GM11168 (cell line): ENCODE data around the gene S100Z.
"Not testable (repeated sequence)": the region's sequence is repeated elsewhere in the genome, so short reads cannot be mapped to it uniquely, and the experiment has no call there.

ENCODE experiments used
- in situ Hi-C: fragments of 300-500 bp; cut with MboI; formaldehyde crosslinking; loops from one replicate; pipeline ENCODE4 v1.12.0; 2022; ENCODE audit warnings: low sequenced_read_pairs; ENCODE audit not compliant: unreplicated experiment

Gene S100Z

DNA sequence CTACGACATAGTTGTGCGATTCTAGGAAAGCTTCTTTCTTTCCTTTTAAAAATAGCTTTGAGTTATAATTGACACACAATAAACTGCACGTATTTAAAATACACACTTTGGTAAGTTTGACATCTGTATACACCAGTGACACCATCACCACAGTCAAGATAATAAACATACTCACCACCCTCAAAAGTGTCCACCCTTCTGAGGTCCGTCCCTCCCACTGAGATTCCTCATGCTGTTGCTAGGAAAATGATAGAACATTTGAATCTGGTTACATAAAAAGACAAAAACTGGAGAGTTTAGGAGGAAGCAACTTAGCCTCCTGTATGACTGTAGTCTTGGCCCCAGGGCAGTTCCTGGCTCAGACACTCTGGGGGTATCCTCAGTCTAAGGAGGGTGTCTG is 17.2 kb downstream of the S100Z start:
- in situ Hi-C loops, result loop anchor here (5.0 kb wide), 1 partner anchor 150 kb away; no protein-coding TSS in a partner anchor

DNA sequence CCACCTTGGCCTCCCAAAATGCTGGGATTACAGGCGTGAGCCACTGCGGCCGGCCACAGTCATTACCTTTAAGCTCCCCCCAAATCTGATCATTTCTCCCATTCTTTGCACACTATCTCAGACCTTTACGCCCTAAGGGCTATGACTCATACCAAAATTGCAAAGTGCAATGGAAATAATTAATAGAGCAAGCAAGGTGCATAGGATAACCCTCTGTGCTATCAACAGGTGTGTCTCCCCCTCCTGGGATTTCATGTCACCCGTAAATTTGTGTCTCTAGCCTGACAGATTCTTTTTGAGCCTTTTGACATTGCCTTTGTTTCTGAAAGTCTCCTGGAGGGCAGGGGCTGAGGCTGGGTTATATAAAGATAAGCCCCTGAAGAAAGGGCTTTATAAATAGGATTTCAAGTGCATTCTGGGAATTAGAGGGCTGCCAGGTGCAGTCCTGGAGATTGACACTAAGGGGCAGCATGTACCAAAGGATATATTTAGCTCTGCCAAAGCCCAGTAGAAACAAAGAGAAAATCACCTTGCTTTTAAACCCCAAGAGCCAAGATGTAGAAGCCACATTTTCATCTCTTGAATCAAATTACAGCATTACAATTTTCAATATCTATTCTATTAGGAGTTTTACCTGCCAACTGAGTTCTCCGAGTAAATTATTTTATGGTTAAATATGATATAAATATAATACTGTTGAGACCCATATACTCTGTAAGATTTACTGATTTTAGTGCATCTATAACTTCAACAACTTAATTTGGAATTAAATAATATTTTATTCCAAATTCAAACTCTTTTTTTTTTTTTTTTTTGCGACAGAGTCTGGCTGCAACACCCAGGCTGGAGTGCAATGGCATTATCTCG is 18.2 kb downstream of the S100Z start:
- in situ Hi-C loops, result loop anchor here (5.0 kb wide), 1 partner anchor 149 kb away; no protein-coding TSS in a partner anchor

DNA sequence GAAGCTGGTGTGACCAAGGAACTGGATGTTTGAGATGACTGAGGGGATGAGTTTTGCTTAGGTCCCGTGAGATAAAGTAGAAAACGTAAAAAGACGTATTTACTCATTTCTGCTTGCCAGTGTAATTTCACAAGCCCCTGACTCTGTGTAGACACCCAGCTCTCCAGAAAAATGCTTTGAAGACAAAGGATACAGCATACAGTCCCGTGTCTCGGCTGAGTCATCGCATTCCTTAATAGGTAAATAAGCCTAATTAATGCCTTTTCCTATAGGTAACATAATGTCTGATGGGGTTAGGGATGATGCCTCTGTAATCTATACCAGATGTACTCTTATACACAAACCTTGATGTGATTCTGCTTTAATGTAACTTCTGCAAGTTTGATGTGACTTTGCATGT is 20.2 kb downstream of the S100Z start:
- in situ Hi-C loops, result no loop called here

DNA sequence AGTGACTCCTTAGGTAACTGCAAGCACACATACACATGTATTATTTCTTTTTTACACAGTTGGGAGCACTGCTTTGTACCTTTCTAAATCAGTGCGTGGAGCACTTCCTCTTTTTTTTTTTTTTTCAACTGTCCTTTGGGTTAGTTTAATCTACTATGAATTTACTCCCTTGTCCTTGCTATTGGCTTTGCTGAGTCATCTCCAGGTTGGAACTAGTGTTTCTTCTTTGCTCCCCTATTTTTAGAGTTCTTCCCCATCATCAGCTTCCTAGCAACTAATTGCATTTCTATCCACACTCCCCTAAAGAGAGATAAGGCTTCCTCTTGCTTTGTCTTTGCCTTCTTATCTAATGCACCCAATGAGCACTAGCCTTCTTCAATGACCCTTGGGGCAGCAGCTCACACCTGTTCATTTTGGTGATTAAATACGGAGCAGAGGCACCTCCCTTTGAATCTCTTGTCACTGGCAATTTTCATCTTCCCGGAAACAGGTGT is 24.3 kb downstream of the S100Z start:
- in situ Hi-C loops, result no loop called here

DNA sequence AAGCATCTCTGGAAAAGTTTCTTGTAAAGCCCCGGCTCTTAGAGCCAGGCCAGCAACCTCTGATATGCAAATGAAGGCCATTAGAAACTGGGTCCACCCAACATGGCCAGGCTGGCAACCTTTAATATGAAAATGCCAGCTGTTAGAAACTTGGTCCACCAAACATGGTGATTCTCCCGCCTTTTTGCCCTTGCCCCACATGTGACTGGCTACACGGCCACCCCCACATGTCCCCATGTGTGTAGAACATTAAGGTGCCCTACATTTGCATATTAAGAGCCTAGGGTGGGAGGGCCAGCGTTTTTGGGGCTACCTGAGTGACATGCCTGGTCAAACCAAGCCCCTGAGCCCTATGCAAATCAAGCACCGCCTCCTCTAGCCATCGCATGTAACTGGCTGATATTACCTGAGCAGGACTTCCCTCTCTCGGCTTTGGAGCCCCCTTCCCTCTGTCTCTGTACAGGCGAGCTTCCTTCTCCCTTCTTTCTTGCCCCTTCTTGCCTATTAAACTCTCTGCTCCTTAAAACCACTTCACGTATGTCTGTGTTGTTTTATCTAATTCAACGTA is 39.0 kb downstream of the S100Z start:
- in situ Hi-C loops, result no loop called here

DNA sequence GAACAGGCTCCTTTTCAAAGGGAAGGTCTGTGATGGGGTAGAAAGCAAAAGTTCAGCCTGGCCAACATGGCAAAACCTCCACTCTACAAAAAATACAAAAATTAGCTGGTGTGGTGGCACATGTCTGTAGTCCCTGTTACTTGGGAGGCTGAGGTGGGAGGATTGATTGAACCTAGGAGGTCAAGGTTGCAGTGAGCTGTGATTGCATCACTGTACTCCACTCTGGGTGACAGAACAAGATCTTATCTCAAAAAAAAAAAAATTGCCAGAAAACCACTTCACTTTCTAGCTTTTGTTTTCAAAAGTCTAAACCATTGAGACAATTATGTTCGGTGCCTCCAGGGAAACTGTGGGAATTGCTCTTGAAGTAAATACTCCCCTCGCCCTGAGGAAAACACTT is 43.5 kb downstream of the S100Z start:
- in situ Hi-C loops, result no loop called here

DNA sequence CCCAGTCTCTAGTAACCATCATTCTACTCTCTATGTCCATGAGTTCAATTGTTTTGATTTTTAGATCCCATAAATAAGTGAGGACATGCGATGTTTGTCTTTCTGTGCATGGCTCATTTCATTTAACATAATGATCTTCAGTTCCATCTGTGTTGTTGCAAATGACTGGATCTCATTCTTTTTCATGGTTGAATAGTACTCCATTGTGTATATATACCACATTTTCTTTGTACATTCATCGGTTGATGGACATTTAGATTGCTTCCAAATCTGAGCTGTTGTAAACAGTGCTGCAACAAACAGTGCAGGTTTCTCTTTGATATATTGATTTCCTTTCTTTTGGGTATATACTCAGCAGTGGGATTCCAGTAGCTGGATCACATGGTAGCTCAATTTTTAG is 46.4 kb downstream of the S100Z start:
- in situ Hi-C loops, result no loop called here

DNA sequence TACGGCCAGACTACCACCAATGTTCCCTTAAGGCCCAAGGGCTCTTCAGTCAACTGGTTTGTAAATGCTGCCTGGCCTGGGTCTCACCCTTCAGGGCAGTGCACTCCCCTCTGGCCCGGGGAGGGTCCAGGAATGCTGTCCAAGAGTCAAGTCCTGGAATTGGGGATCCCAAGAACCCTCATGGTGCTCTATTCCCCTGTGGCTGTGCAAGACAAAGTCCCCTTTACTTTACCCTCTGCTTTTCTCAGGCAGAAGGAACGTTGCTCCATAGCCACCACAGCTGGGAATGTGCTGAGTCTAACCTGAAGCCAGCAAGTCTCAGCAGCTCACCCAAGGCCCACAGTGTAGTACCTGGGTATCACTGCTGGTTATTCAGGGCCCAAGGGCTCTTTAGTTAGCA is 51.7 kb downstream of the S100Z start:
- in situ Hi-C loops, result no loop called here

DNA sequence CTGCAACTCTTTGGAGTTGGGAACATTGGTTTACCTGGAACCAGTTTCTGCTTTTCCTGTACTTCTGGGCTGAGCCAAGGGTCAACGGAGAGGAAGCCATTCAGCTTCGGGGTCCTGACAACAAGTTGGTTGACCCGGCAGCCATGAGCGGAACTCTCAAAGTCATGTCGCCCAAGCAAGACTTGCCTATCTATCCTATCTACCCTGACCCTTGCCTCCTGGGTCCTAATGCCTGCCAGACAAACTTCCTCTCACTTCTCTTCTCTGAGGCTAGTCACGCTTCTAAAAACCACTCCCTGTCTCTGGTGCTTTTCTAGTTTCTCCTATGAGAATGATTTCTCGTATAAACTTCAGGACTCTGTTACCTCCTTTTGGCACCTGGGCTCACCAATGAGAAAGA is 58.4 kb downstream of the S100Z start:
- in situ Hi-C loops, result no loop called here

DNA sequence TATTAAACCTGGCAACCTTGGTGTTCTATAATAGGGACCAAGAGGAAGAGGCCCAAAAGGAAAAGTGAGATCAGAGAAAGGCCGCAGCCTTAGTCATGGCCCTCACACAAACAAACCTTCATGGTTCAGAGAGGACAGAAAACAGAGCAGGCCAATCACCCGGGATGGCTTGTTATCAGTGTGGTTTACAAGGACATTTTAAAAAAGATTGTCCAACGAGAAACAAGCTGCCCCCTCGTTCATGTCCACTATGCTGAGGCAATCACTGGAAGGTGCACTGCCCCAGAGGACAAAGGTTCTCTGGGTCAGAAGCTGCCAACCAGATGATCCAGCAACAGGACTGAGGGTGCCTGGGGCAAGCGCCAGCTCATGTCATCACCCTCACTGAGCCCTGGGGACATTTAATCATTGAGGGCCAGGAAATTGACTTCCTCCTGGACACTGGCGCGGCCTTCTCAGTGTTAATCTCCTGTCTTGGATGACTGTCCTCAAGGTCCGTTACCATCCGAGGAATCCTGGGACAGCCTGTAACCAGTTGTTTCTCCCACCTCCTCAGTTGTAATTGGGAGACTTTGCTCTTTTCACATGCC is 60.6 kb downstream of the S100Z start:
- in situ Hi-C loops, result not testable (repeated sequence)

DNA sequence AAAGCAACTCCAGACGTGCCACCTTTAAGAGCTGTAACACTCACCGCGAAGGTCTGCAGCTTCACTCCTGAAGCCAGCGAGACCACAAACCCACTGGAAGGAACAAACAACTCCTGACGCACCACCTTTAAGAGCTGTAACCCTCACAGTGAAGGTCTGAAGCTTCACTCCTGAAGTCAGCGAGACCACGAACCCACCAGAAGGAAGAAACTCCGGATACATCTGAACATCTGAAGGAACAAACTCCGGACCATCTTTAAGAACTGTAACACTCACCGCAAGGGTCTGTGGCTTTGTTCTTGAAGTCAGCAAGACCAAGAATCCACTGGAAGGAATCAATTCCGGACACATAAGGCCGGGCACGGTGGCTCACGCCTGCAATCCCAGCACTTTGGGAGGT is 64.9 kb downstream of the S100Z start:
- in situ Hi-C loops, result not testable (repeated sequence)

DNA sequence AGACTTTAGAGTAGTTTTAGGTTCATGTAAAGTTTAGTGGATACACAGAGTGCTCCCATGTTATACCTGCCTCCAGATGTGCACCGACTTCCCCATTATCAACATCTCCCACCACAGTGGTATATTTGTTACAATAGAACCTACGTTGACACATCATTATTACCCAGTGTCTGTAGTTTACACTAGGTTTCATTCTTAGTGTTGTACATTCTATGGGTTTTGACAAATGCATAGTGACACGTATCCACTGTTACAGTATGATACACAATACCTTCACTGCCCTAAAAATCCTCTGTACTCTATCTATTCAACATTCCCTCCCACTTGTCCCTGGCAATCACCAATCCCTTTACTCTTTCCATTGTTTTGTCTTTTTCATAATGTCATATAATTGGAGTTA is 68.7 kb downstream of the S100Z start:
- in situ Hi-C loops, result no loop called here

DNA sequence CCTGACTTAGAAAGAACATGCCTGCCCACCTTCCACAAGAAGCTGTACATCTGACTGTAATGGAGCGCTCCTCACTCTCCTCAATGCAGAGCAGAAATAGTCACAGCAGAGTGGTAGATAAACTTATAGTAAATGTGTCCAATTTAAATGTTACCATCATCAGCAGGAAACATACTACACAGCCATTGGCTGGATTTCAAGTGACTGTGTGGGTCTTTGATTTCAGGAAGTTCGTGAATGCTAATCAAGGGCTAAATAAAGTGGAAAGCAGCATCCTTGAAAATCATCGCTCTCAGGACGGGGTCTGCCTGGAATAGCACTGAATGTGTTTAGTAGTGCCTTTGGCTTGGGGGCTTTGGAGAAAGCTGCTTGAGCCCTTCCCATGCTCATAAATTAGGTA is 70.7 kb downstream of the S100Z start:
- in situ Hi-C loops, result no loop called here

DNA sequence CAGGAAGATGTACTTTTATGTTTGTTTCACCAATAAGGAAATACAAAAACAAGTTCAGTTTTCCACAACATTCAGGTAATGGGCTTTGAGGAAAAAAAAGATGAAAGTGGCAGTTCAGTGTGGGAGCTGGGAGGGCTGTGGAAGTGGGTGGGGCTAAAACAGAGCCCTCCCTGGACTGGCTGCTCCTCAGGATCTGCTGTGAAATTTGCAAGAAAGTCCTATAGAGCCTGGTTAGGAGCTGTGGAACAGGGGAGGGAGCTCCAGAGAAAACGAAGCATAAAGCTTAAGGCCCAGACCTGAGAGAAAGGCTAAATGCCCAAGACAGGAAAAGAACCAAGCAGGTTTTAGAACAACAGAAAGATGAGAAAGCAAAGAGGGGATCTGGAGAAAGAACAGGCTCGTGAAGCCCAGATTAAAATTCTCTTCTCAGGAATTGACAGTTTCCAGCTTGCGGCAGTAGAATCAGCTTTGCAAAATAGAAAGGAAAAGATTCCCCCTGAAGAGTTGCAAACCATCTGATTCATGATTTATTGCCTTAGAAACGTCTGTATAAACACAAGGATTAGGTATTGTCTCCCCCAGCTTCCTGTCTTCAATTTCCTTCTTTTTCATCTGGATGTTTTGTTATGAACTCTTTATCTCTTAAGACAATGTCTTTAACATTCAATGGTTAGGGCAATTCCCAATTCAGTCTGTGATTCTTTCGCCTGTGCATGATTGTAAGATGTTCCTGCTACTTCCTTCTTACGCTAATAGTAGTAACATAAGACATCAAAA is 76.7 kb downstream of the S100Z start:
- in situ Hi-C loops, result no loop called here

DNA sequence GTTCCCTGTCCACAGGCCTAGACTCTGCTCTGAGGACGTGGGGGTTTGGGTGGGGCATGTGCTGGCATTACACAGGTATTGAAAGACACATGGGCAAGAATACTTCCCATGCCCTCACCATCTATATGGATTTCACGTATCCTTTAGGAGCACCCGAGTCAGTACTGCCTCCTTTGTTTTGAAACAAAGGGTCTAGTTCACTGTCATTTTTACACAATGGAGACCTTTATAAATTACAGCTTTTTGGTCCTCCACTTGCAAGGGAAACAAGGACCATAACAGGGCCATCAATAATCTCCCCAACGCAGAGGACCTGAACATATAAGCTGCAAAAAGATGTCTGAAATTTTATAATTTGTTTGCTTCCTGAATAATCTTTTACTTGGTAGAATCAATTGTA is 78.1 kb downstream of the S100Z start:
- in situ Hi-C loops, result no loop called here

DNA sequence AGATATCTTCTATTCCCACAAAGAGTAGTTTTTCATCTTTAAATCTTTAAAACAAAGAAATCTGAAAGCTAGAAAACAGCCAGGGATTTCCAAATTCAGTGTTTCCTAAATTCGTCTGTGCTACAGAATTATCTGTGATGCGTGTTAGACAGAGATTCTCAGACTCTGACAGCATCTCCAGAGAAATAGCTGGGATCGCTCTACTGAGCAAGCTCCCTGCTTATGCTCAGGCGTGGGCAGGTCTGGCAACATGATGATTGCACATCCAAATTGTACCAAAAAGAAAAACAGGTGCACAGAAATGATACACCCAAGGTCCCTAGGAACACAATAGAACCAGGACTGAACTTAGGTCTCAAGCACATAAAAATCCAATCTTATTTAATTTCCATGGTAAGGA is 80.3 kb downstream of the S100Z start:
- in situ Hi-C loops, result no loop called here

DNA sequence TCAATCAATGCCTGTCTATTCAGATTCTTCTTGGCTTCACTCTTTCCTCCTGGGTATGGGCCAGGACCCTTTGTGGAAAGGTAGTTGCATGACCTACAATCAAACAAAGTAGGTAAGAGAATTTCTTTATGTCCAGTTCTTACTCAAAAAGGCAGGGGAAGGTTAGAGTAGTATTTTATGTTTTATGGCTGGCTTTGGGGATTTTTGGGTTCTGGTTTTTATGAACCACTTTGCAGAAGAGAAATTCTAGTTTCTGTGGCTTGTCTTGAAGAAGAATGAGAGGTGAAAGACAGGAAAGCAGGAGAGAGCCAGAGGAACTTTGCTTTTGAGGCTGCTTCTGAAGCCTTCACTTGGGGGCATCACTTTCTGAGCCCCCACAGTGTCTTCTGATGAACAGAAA is 88.4 kb downstream of the S100Z start:
- in situ Hi-C loops, result no loop called here

DNA sequence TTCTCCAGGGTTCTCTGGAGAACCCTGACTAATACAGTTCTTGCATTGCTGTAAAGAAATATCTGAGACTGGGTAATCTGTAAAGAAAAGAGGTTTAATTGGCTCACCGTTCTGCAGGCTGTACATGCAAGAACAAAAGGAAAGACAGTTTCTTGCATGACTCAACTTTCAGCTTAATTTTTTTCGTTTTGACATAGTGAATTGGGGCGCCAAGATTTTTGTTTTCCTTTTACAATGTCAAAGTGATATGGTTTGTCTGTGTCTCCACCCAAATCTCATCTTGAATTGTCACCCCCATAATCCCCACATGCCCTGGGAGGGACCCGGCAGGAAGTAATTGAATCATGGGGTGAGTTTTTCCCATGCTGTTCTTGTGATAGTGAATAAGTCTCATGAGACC is 91.2 kb downstream of the S100Z start:
- in situ Hi-C loops, result no loop called here

DNA sequence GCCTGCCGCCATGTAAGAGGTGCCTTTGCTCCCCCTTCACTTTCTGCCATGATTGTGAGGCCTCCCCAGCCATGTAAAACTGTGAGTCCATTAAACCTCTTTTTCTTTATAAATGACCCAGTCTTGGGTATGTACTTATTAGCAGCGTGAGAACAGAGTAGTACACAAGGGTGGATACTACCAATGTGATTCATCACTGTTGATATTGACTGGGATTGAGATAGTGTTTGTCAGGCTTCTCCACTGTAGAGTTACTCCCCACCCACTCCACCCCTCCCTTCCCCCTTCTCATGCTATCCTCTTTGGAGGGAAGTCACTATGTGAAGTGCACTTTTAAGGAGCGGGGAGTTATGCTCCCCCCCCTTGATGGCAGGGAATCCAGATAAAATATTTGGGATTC is 91.6 kb downstream of the S100Z start:
- in situ Hi-C loops, result no loop called here

DNA sequence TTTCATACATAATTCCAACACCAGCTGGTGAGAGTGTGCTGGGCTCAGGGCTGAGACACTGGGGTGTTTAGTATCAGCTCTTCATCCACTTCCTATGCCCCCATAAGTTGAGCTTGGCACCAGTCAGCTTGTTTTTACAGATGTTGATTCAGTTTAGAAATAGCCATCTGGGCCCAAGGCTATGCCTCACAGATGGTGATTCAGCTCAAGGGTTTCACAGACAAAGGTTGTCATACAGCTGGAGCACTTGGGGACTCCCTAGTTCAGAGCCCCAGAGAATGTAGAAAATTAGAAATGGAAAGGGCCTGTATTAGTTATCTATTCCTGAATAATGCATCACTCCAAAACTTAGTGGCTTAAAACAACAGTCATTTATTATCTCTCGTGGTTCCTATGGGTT is 92.8 kb downstream of the S100Z start:
- in situ Hi-C loops, result no loop called here

DNA sequence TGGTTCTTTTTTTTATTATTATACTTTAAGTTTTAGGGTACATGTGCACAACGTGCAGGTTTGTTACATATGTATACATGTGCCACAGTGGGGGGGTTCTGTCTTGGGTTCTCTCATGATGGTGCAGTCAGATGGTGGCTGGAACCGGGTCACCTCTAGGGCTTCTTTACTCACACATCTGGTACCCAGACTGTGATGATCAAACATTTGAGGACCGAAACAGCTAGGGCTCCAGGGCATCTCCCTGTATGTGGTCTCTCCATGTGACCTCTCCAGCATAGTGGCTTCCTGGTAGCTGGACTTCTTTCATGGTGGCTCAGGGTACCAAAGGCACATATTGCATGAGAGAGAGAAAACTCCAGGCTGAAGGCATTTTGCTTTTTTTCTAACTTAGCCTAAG is 93.2 kb downstream of the S100Z start:
- in situ Hi-C loops, result no loop called here
